K562 (cell line): Measurements from ENCODE around the gene SLC29A2. TPM values are rescaled to one million over a fixed set of nuclear protein-coding genes. Genes with fewer than 3 reads are reported as not detected.

ENCODE experiments used
- E2F5 ChIP-seq: sonication (generic); formaldehyde crosslinking; IDR thresholded peaks from 2 replicates; pipeline ENCODE4 v1.8.0; 2022; ENCODE audit warnings: mild to moderate bottlenecking, missing genetic modification reagents
- ELK1 ChIP-seq: sonication (generic); formaldehyde crosslinking; IDR thresholded peaks from 2 replicates; pipeline ENCODE4 v1.8.1; 2022; ENCODE audit warnings: missing genetic modification reagents
- HMG20A ChIP-seq: fragments of 450-650 bp; formaldehyde crosslinking; conservative IDR thresholded peaks from 2 replicates; pipeline ENCODE4 v1.4.0; 2020; ENCODE audit warnings: mild to moderate bottlenecking, mixed read lengths
- NFIC ChIP-seq: fragments of 450-650 bp; IDR thresholded peaks from 2 replicates; pipeline ENCODE4 v1.6.1; 2017; ENCODE audit warnings: mild to moderate bottlenecking, inconsistent platforms
- NR1H2 ChIP-seq: sonication (generic); formaldehyde crosslinking; IDR thresholded peaks from 2 replicates; pipeline ENCODE4 v1.4.0; 2020; ENCODE audit warnings: mild to moderate bottlenecking, missing genetic modification reagents
- PCBP2 ChIP-seq: fragments of 200-400 bp; formaldehyde crosslinking; IDR thresholded peaks from 2 replicates; pipeline ENCODE4 v1.6.1; 2018; ENCODE audit warnings: low read length, low read depth, mild to moderate bottlenecking, moderate library complexity; ENCODE audit not compliant: poor library complexity, severe bottlenecking
- PHF21A ChIP-seq: fragments of 450-650 bp; IDR thresholded peaks from 2 replicates; pipeline ENCODE4 v1.6.1; 2017; ENCODE audit warnings: low read depth, borderline replicate concordance
- RFX1 ChIP-seq: fragments of 450-650 bp; IDR thresholded peaks from 2 replicates; pipeline ENCODE4 v1.6.1; 2016; ENCODE audit warnings: mild to moderate bottlenecking, moderate library complexity
- USF1 ChIP-seq: sonication (generic); formaldehyde crosslinking; IDR thresholded peaks from 2 replicates; pipeline ENCODE4 v1.9.0; 2022; ENCODE audit warnings: mild to moderate bottlenecking, missing genetic modification reagents
- ZNF668 ChIP-seq: fragments of 250-450 bp; sonication (Bioruptor Pico); IDR thresholded peaks from 2 replicates; pipeline ENCODE4 v1.8.0; 2022; ENCODE audit warnings: mild to moderate bottlenecking, inconsistent platforms
- polyA plus RNA-seq, 8 experiments: library from polyadenylated mRNA; depleted of rRNA in 4 of 8; stranded (reverse) in 5 of 8; unstranded in 3 of 8; fragments of >200 nt; fragmentation: Nextera tagmentation in 2 of 8; fragmentation: Illumina TruSeq in 1 of 8; extraction: Ambion mirVana in 2 of 8; extraction: Trizol in 1 of 8; gene quantifications; 2 replicates each; pipeline versions ENCODE4 v1.2.1 to v1.2.3, GENCODE V29; 2011 to 2014; ENCODE audit warnings: inconsistent platforms in 1 of 8, missing spikeins in 1 of 8
- total RNA-seq, 7 experiments: library from RNA; depleted of rRNA in 6 of 7; stranded (reverse); fragments of >200 nt in 6 of 7; fragmentation: Illumina TruSeq in 2 of 7; extraction: Trizol in 2 of 7; gene quantifications; 2 replicates each; pipeline versions ENCODE4 v1.2.1 to v1.2.3, GENCODE V29; 2011 to 2021; ENCODE audit warnings: low replicate concordance in 1 of 7
- TF ChIP-seq, protein P1 (sequence below), 2 experiments: IDR thresholded peaks; 2 replicates each; pipeline ENCODE4 v1.6.1; 2012; ENCODE audit warnings: improper control_type of control experiment in 2 of 2, low read depth in 2 of 2, low read length in 2 of 2, borderline replicate concordance in 1 of 2
- TF ChIP-seq, protein P2 (sequence below): sonication (generic); formaldehyde crosslinking; IDR thresholded peaks from 2 replicates; pipeline ENCODE4 v1.8.0; 2023; ENCODE audit warnings: missing genetic modification reagents, mild to moderate bottlenecking, borderline replicate concordance
- TF ChIP-seq, protein P3 (sequence below): sonication (generic); formaldehyde crosslinking; IDR thresholded peaks from 2 replicates; pipeline ENCODE4 v1.8.0; 2022; ENCODE audit warnings: mild to moderate bottlenecking, missing genetic modification reagents

SLC29A2 gene
- total and polyA plus RNA-seq, 9 of the 15 experiments (the other 6 are each of a cell fraction or from before 2014, with no cell fraction given), result 2.4 to 48.6 (median 14.2) TPM

GRCh38 chr11:66328302-66329144 is 43.0 kb downstream of the SLC29A2 start (continued):
- TF ChIP-seq, protein P1, sequence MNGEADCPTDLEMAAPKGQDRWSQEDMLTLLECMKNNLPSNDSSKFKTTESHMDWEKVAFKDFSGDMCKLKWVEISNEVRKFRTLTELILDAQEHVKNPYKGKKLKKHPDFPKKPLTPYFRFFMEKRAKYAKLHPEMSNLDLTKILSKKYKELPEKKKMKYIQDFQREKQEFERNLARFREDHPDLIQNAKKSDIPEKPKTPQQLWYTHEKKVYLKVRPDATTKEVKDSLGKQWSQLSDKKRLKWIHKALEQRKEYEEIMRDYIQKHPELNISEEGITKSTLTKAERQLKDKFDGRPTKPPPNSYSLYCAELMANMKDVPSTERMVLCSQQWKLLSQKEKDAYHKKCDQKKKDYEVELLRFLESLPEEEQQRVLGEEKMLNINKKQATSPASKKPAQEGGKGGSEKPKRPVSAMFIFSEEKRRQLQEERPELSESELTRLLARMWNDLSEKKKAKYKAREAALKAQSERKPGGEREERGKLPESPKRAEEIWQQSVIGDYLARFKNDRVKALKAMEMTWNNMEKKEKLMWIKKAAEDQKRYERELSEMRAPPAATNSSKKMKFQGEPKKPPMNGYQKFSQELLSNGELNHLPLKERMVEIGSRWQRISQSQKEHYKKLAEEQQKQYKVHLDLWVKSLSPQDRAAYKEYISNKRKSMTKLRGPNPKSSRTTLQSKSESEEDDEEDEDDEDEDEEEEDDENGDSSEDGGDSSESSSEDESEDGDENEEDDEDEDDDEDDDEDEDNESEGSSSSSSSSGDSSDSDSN (IDR thresholded peaks at IDR 0.05; ENCODE audit: borderline replicate concordance in 1 of 2, low read depth in 2 of 2, low read length in 2 of 2), result no peak
- TF ChIP-seq PHF21A (peak; percentile 45; the same call in 1 of the 2 replicates), ELK1 (CRISPR knock-in tag) (no peak), ZNF668 (CRISPR knock-in tag) (peak; percentile 80; the same call in 1 of the 2 replicates), HMG20A (CRISPR knock-in tag) (no peak), RFX1 (no peak), PCBP2 (no peak), NR1H2 (CRISPR knock-in tag) (0 out of 2 replicates have a peak, but pooled peaks have one; percentile 62), NFIC (no peak), USF1 (peak; percentile 95), E2F5 (CRISPR knock-in tag) (peak; percentile 67; the same call in 1 of the 2 replicates)
- TF ChIP-seq, protein P2, sequence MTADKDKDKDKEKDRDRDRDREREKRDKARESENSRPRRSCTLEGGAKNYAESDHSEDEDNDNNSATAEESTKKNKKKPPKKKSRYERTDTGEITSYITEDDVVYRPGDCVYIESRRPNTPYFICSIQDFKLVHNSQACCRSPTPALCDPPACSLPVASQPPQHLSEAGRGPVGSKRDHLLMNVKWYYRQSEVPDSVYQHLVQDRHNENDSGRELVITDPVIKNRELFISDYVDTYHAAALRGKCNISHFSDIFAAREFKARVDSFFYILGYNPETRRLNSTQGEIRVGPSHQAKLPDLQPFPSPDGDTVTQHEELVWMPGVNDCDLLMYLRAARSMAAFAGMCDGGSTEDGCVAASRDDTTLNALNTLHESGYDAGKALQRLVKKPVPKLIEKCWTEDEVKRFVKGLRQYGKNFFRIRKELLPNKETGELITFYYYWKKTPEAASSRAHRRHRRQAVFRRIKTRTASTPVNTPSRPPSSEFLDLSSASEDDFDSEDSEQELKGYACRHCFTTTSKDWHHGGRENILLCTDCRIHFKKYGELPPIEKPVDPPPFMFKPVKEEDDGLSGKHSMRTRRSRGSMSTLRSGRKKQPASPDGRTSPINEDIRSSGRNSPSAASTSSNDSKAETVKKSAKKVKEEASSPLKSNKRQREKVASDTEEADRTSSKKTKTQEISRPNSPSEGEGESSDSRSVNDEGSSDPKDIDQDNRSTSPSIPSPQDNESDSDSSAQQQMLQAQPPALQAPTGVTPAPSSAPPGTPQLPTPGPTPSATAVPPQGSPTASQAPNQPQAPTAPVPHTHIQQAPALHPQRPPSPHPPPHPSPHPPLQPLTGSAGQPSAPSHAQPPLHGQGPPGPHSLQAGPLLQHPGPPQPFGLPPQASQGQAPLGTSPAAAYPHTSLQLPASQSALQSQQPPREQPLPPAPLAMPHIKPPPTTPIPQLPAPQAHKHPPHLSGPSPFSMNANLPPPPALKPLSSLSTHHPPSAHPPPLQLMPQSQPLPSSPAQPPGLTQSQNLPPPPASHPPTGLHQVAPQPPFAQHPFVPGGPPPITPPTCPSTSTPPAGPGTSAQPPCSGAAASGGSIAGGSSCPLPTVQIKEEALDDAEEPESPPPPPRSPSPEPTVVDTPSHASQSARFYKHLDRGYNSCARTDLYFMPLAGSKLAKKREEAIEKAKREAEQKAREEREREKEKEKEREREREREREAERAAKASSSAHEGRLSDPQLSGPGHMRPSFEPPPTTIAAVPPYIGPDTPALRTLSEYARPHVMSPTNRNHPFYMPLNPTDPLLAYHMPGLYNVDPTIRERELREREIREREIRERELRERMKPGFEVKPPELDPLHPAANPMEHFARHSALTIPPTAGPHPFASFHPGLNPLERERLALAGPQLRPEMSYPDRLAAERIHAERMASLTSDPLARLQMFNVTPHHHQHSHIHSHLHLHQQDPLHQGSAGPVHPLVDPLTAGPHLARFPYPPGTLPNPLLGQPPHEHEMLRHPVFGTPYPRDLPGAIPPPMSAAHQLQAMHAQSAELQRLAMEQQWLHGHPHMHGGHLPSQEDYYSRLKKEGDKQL (CRISPR knock-in tag), result no peak
- TF ChIP-seq, protein P3, sequence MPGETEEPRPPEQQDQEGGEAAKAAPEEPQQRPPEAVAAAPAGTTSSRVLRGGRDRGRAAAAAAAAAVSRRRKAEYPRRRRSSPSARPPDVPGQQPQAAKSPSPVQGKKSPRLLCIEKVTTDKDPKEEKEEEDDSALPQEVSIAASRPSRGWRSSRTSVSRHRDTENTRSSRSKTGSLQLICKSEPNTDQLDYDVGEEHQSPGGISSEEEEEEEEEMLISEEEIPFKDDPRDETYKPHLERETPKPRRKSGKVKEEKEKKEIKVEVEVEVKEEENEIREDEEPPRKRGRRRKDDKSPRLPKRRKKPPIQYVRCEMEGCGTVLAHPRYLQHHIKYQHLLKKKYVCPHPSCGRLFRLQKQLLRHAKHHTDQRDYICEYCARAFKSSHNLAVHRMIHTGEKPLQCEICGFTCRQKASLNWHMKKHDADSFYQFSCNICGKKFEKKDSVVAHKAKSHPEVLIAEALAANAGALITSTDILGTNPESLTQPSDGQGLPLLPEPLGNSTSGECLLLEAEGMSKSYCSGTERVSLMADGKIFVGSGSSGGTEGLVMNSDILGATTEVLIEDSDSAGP, result peak; percentile 46; the same call in 1 of the 2 replicates
